ENCODE measurements around the gene EHBP1L1. TPM values are rescaled to one million over a fixed set of nuclear protein-coding genes. Genes with fewer than 3 reads are reported as not detected.

Gene EHBP1L1
- total and polyA plus RNA-seq, 9 donors, result 21.7 to 63.0 (median 40.3) TPM

DNA sequence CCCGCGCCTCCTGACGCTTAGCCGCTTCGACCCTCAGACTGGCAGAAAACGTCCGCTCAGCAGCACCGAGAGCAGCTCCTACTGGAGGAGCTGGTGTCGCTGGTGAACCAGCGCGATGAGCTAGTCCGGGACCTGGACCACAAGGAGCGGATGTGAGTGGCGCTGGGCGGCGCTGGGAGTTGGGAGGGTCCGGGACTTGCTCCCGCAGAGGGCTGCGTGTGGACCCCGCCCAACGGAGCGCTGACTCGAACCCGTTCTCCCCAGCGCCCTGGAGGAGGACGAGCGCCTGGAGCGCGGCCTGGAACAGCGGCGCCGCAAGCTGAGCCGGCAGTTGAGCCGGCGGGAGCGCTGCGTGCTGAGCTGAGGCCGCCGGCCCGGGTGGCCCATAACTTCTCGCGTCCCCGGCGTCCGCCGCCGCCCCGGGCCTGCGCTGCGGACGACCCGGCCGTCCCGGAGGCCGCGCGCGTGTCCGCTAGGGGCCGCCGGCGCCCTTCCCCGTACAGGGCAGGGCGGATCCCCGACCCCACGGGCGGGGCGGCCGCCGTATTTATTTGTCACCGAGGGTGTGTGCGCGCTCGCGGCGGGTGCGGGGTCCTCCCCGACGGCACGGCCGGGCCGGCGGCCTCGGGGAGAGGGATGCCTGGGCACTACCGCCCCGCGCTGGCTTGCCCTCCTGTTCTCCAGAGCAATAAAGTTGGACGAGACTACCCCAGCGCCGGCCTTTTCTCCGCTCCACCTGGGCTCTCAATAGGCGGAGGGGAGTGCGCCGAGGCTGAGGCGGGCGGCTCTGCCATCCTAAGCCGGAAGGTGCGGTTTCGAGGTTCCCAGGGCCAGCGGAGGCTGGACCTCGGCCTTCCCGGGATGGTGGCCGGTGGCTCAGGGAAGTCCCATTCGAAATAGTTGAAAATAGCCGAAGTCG is 16.3 kb downstream of the EHBP1L1 start:
- TF ChIP-seq POLR2A (IDR thresholded peaks at IDR 0.05) (no peak), EP300 (IDR thresholded peaks at IDR 0.05) (no peak)
- TF ChIP-seq, protein P1, sequence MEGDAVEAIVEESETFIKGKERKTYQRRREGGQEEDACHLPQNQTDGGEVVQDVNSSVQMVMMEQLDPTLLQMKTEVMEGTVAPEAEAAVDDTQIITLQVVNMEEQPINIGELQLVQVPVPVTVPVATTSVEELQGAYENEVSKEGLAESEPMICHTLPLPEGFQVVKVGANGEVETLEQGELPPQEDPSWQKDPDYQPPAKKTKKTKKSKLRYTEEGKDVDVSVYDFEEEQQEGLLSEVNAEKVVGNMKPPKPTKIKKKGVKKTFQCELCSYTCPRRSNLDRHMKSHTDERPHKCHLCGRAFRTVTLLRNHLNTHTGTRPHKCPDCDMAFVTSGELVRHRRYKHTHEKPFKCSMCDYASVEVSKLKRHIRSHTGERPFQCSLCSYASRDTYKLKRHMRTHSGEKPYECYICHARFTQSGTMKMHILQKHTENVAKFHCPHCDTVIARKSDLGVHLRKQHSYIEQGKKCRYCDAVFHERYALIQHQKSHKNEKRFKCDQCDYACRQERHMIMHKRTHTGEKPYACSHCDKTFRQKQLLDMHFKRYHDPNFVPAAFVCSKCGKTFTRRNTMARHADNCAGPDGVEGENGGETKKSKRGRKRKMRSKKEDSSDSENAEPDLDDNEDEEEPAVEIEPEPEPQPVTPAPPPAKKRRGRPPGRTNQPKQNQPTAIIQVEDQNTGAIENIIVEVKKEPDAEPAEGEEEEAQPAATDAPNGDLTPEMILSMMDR (IDR thresholded peaks at IDR 0.05), result no peak

GRCh38 chr11:65592858-65593517 is 17.1 kb downstream of the EHBP1L1 start:
- no peaks in the 10 kb centered on the region for H3K36me3 ChIP-seq
- no peak overlapping the region for H3K4me3 ChIP-seq
- WGBS, 3 donors, result 83 to 86% (median 84%) methylated on average over 22 of the region's 22 CpGs
- no peaks in the 10 kb centered on the region for H3K4me1 ChIP-seq (ENCODE audit: insufficient read depth)
- DNase-seq, result no peak
- no peak overlapping the region for H3K27ac ChIP-seq
- no peaks in the 10 kb centered on the region for H3K27me3 ChIP-seq
- no peaks in the 10 kb centered on the region for H3K9me3 ChIP-seq
- intact Hi-C loops (cut with DNase I), result no loop called here
- TF ChIP-seq POLR2A (IDR thresholded peaks at IDR 0.05) (no peak), EP300 (IDR thresholded peaks at IDR 0.05) (no peak)
- TF ChIP-seq, protein P1 (IDR thresholded peaks at IDR 0.05), result no peak

More for the DNA sequence above, 16.3 kb downstream of the EHBP1L1 start:
- no peak overlapping the region for H3K27ac ChIP-seq
- H3K36me3 ChIP-seq, result no peaks in the 10 kb centered on the region
- DNase-seq, result peak in 1 of 5 donors; percentile 42
- no peak overlapping the region for H3K4me3 ChIP-seq
- intact Hi-C loops (cut with DNase I), result no loop called here
- no peaks in the 10 kb centered on the region for H3K9me3 ChIP-seq
- H3K4me1 ChIP-seq (ENCODE audit: insufficient read depth), result no peaks in the 10 kb centered on the region
- no peaks in the 10 kb centered on the region for H3K27me3 ChIP-seq
- 72 to 82% (median 81%) methylated on average over 87 to 106 of the region's 106 CpGs for WGBS, 3 donors

DNA sequence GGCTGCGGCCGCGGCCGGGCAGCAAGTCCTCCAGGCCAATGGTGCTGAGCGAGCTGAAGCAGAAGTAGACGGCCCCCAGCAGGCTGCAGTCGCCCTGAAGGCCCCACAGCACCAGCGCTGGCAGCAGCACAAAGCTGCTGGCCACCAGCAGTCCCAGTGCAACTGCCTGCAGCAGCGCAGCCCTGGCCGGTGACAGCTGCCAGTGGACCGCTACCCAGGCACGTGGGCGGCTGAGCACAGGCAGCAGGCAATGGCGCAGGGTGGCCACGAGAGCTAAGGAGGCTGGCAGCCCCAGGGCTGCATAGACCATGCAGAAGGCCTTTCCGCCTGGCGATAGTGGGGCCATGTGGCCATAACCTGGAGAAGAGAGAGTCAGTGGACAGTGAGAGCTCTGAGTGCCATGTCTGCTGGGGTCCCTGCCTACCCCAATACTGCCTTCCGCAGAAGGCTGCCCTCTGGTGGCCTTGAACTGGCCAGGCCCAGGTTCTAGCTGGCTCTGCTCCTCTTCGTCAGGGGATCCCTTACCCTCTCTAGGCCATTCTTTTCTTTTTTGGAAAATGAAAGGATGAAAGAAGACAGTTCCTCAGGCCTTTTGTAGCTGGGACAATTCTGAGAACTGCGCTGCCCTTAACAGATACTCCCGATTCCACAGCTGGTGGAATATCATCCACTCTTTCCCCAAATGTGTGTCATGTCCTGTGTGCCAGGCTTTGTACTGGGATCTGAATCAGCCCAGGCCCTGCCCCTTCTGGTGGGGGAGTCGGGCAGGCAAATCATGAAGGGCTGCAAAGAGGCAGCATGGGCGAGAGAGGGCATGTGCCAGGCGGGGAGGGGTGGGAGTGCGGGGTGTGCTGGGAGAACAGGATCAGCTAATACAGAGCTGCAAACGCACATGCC is 17.9 kb downstream of the EHBP1L1 start:
- whole genome bisulfite sequencing, 3 donors, result 76 to 84% (median 82%) methylated on average over 19 to 26 of the region's 26 CpGs
- intact Hi-C loops (cut with DNase I), result no loop called here
- Histone ChIP-seq H3K4me1 (ENCODE audit: insufficient read depth) (no peaks in the 10 kb centered on the region), H3K4me3 (no peak overlapping the region), H3K27ac (no peak overlapping the region), H3K36me3 (no peaks in the 10 kb centered on the region), H3K9me3 (no peaks in the 10 kb centered on the region), H3K27me3 (no peaks in the 10 kb centered on the region)
- DNase-seq, result peak in 1 of 5 donors; percentile 46
- TF ChIP-seq, protein P1 (IDR thresholded peaks at IDR 0.05), result peak in 2 of 3 donors; percentile 12 to 39
- no peak for TF ChIP-seq POLR2A (IDR thresholded peaks at IDR 0.05)

GRCh38 chr11:65595131-65595530 is 19.3 kb downstream of the EHBP1L1 start:
- H3K27ac ChIP-seq, result no peak overlapping the region
- TF ChIP-seq EP300 (IDR thresholded peaks at IDR 0.05) (no peak), POLR2A (IDR thresholded peaks at IDR 0.05) (no peak)
- TF ChIP-seq, protein P1 (IDR thresholded peaks at IDR 0.05), result no peak
- H3K4me1 ChIP-seq (ENCODE audit: insufficient read depth), result no peaks in the 10 kb centered on the region
- intact Hi-C loops (cut with DNase I), result no loop called here
- H3K27me3 ChIP-seq, result no peaks in the 10 kb centered on the region
- no peak overlapping the region for H3K4me3 ChIP-seq
- H3K36me3 ChIP-seq, result no peaks in the 10 kb centered on the region
- H3K9me3 ChIP-seq, result no peaks in the 10 kb centered on the region
- DNase-seq, result no peak
- WGBS, 3 donors, result 65 to 72% (median 72%) methylated on average over 3 of the region's 3 CpGs

Measured in ovary (tissue), 9 donors.